ENCODE results near the gene SMPD3.

GRCh38 chr16:68369697-68370580 lies 78.4 kb downstream of the SMPD3 start:
- TF ChIP-seq CTCF (IDR thresholded peaks at IDR 0.05) (no peak), POLR2A (IDR thresholded peaks at IDR 0.05) (no peak)
